Naive B cell (primary cell): ENCODE measurements around the gene SNED1. TPM values are rescaled to one million over a fixed set of nuclear protein-coding genes. Genes with fewer than 3 reads are reported as not detected.
A peak's percentile ranks its signal among the peaks of the same experiment; 100 is the strongest.

Experiments
- ATAC-seq, 2 donors: fragments of 150-1000 bp; cut with Tn5 transposase; 2 replicates each; pipeline ENCODE4 v1.10.0; 2021; ENCODE audit warnings: low read depth in 2 of 2, mild to moderate bottlenecking in 2 of 2, moderate library complexity in 2 of 2
- DNase-seq: peaks from one replicate; pipeline ENCODE4 v3.0.0; 2022
- H3K27ac Mint-ChIP-seq, 6 donors: one replicate each; pipeline ENCODE4 v1.8.0; 2020 to 2022; ENCODE audit warnings: mild to moderate bottlenecking in 6 of 6, mixed read lengths in 6 of 6, moderate library complexity in 5 of 6, inconsistent platforms in 2 of 6
- H3K27me3 Mint-ChIP-seq, 3 donors: one replicate each; pipeline ENCODE4 v1.8.0; 2021 to 2022; ENCODE audit warnings: mixed read lengths in 3 of 3, mild to moderate bottlenecking in 1 of 3
- H3K36me3 Mint-ChIP-seq, 2 donors: one replicate each; pipeline ENCODE4 v1.8.0; 2020 to 2022; ENCODE audit warnings: mixed read lengths in 2 of 2, inconsistent platforms in 1 of 2, mild to moderate bottlenecking in 1 of 2
- H3K4me1 Mint-ChIP-seq, 3 donors: one replicate each; pipeline ENCODE4 v1.8.0; 2020 to 2022; ENCODE audit warnings: mixed read lengths in 3 of 3, inconsistent platforms in 1 of 3, mild to moderate bottlenecking in 1 of 3, moderate library complexity in 1 of 3
- H3K4me3 Mint-ChIP-seq, 8 donors: one replicate each; pipeline ENCODE4 v1.8.0; 2020 to 2022; ENCODE audit warnings: mild to moderate bottlenecking in 8 of 8, mixed read lengths in 8 of 8, moderate library complexity in 8 of 8, inconsistent platforms in 2 of 8
- H3K9me3 Mint-ChIP-seq, 7 donors: one replicate each; pipeline ENCODE4 v1.8.0; 2020 to 2022; ENCODE audit warnings: mixed read lengths in 7 of 7, mild to moderate bottlenecking in 5 of 7, inconsistent platforms in 2 of 7, moderate library complexity in 1 of 7
- polyA plus RNA-seq, 6 donors: library from polyadenylated mRNA; unstranded; fragments of 300-500 nt; fragmentation: Illumina TruSeq; gene quantifications; one replicate each; pipeline ENCODE4 v1.2.3, GENCODE V29; 2021; ENCODE audit warnings: low read depth in 6 of 6

The SNED1 gene
- polyA plus RNA-seq, 6 donors from 2014 or later = 0.75 to 3.2 (median 1.3) TPM

GRCh38 chr2:241080405-241081189 is 82.2 kb downstream of the SNED1 start:
- ATAC-seq (no peak), DNase-seq (no peak)
- peaks cover 11 to 16% (median 15%) of the 10 kb centered on the region in 3 donors for H3K4me1 Mint-ChIP-seq
- peaks cover 0 to 9% (median 4%) of the 10 kb centered on the region in 7 donors for H3K9me3 Mint-ChIP-seq
- H3K4me3 Mint-ChIP-seq = no peak overlapping the region
- no peaks in the 10 kb centered on the region for H3K27me3 Mint-ChIP-seq
- H3K27ac Mint-ChIP-seq = peak overlapping the region in 4 of 6 donors; percentile 49 to 71 (median 60)
- peaks cover 12 to 13% of the 10 kb centered on the region in 2 donors for H3K36me3 Mint-ChIP-seq

GRCh38 chr2:241081190-241081642 is 82.8 kb downstream of the SNED1 start:
- ATAC-seq = no peak
- Mint-ChIP-seq H3K27ac (peak overlapping the region in 4 of 6 donors; percentile 49 to 81 (median 62)), H3K36me3 (peaks cover 16 to 17% of the 10 kb centered on the region in 2 donors), H3K9me3 (peaks cover 0 to 9% (median 4%) of the 10 kb centered on the region in 7 donors), H3K4me3 (peak overlapping the region in 1 of 8 donors; percentile 88), H3K4me1 (peaks cover 11 to 18% (median 16%) of the 10 kb centered on the region in 3 donors), H3K27me3 (no peaks in the 10 kb centered on the region)
- no peak for DNase-seq

GRCh38 chr2:241081643-241082340 is 83.4 kb downstream of the SNED1 start:
- Mint-ChIP-seq H3K36me3 (peaks cover 22 to 23% of the 10 kb centered on the region in 2 donors), H3K27me3 (no peaks in the 10 kb centered on the region)

GRCh38 chr2:241082341-241083090 is 84.1 kb downstream of the SNED1 start:
- H3K27ac Mint-ChIP-seq = peak overlapping the region in 5 of 6 donors; percentile 17 to 84 (median 66)
- DNase-seq = no peak

More at GRCh38 chr2:241081643-241082340, 83.4 kb downstream of the SNED1 start:
- Mint-ChIP-seq H3K4me1 (peaks cover 11 to 21% (median 16%) of the 10 kb centered on the region in 3 donors), H3K9me3 (peaks cover 0 to 9% (median 4%) of the 10 kb centered on the region in 7 donors), H3K4me3 (no peak overlapping the region), H3K27ac (peak overlapping the region in 4 of 6 donors; percentile 57 to 83 (median 74))
- ATAC-seq (no peak), DNase-seq (no peak)

GRCh38 chr2:241083091-241083415 is 84.6 kb downstream of the SNED1 start:
- ATAC-seq (no peak), DNase-seq (no peak)
- H3K4me3 Mint-ChIP-seq = peak overlapping the region in 1 of 8 donors; percentile 48
- peaks cover 9 to 18% (median 14%) of the 10 kb centered on the region in 3 donors for H3K4me1 Mint-ChIP-seq
- H3K36me3 Mint-ChIP-seq = peaks cover 23 to 26% of the 10 kb centered on the region in 2 donors
- no peaks in the 10 kb centered on the region for H3K27me3 Mint-ChIP-seq
- H3K27ac Mint-ChIP-seq = peak overlapping the region in 3 of 6 donors; percentile 17 to 84 (median 80)
- H3K9me3 Mint-ChIP-seq = peaks cover 0 to 9% (median 4%) of the 10 kb centered on the region in 7 donors

More at GRCh38 chr2:241082341-241083090, 84.1 kb downstream of the SNED1 start:
- ATAC-seq = no peak
- H3K27me3 Mint-ChIP-seq = no peaks in the 10 kb centered on the region
- peaks cover 0 to 9% (median 4%) of the 10 kb centered on the region in 7 donors for H3K9me3 Mint-ChIP-seq
- H3K4me1 Mint-ChIP-seq = peaks cover 9 to 17% (median 11%) of the 10 kb centered on the region in 3 donors
- peaks cover 23 to 26% of the 10 kb centered on the region in 2 donors for H3K36me3 Mint-ChIP-seq
- H3K4me3 Mint-ChIP-seq = peak overlapping the region in 1 of 8 donors; percentile 48

- no peaks in the 10 kb centered on the region for H3K27me3 Mint-ChIP-seq
- H3K36me3 Mint-ChIP-seq = peaks cover 23 to 26% of the 10 kb centered on the region in 2 donors
Observed at GRCh38 chr2:241084856-241085444, 86.5 kb downstream of the SNED1 start.

GRCh38 chr2:241087420-241088268 is 89.2 kb downstream of the SNED1 start:
- Mint-ChIP-seq H3K36me3 (peaks cover 26 to 28% of the 10 kb centered on the region in 2 donors), H3K4me1 (peaks cover 0 to 26% (median 20%) of the 10 kb centered on the region in 3 donors), H3K27ac (peak overlapping the region in 2 of 6 donors; percentile 81 to 82), H3K9me3 (peaks cover 0 to 9% (median 4%) of the 10 kb centered on the region in 7 donors), H3K27me3 (no peaks in the 10 kb centered on the region), H3K4me3 (no peak overlapping the region)
- DNase-seq (no peak), ATAC-seq (no peak)

More at GRCh38 chr2:241084856-241085444, 86.5 kb downstream of the SNED1 start:
- peaks cover 0 to 22% (median 19%) of the 10 kb centered on the region in 3 donors for H3K4me1 Mint-ChIP-seq
- H3K27ac Mint-ChIP-seq = no peak overlapping the region
- ATAC-seq (no peak), DNase-seq (no peak)
- no peak overlapping the region for H3K4me3 Mint-ChIP-seq
- peaks cover 0 to 9% (median 4%) of the 10 kb centered on the region in 7 donors for H3K9me3 Mint-ChIP-seq

- H3K9me3 Mint-ChIP-seq = peaks cover 0 to 9% (median 4%) of the 10 kb centered on the region in 7 donors
- peak overlapping the region in 2 of 6 donors; percentile 81 to 82 for H3K27ac Mint-ChIP-seq
- peaks cover 26 to 28% of the 10 kb centered on the region in 2 donors for H3K36me3 Mint-ChIP-seq
- ATAC-seq (no peak), DNase-seq (no peak)
- no peak overlapping the region for H3K4me3 Mint-ChIP-seq
- no peaks in the 10 kb centered on the region for H3K27me3 Mint-ChIP-seq
- H3K4me1 Mint-ChIP-seq = peaks cover 0 to 19% (median 15%) of the 10 kb centered on the region in 3 donors
Observed at GRCh38 chr2:241088376-241088775, 90.0 kb downstream of the SNED1 start.

GRCh38 chr2:241088791-241089732 is 90.6 kb downstream of the SNED1 start:
- Mint-ChIP-seq H3K4me1 (peaks cover 0 to 19% (median 15%) of the 10 kb centered on the region in 3 donors), H3K27me3 (no peaks in the 10 kb centered on the region), H3K9me3 (peaks cover 0 to 9% (median 4%) of the 10 kb centered on the region in 7 donors), H3K36me3 (peaks cover 26 to 28% of the 10 kb centered on the region in 2 donors), H3K4me3 (peak overlapping the region in 1 of 8 donors; percentile 40), H3K27ac (peak overlapping the region in 3 of 6 donors; percentile 81 to 85 (median 82))
- no peak for DNase-seq
- ATAC-seq = no peak

- DNase-seq (no peak), ATAC-seq (no peak)
- Mint-ChIP-seq H3K4me1 (peaks cover 18 to 35% (median 21%) of the 10 kb centered on the region in 3 donors), H3K4me3 (no peak overlapping the region), H3K27me3 (no peaks in the 10 kb centered on the region), H3K27ac (peak overlapping the region in 3 of 6 donors; percentile 40 to 92 (median 80)), H3K9me3 (no peaks in the 10 kb centered on the region), H3K36me3 (peaks cover 17 to 22% of the 10 kb centered on the region in 2 donors)
Observed at GRCh38 chr2:241091201-241091600, 92.8 kb downstream of the SNED1 start.
